Cardiac atrium fibroblast (primary cell): ENCODE results near the gene GARIN5B. TPM values are rescaled to one million over a fixed set of nuclear protein-coding genes. Genes with fewer than 3 reads are reported as not detected.

Source experiments
- total RNA-seq: library from RNA; depleted of rRNA; stranded (reverse); fragments of >200 nt; gene quantifications from 2 replicates; pipeline ENCODE4 v1.2.3, GENCODE V29; 2015

Gene GARIN5B
- total RNA-seq, result not detected in 2 replicates

DNA sequence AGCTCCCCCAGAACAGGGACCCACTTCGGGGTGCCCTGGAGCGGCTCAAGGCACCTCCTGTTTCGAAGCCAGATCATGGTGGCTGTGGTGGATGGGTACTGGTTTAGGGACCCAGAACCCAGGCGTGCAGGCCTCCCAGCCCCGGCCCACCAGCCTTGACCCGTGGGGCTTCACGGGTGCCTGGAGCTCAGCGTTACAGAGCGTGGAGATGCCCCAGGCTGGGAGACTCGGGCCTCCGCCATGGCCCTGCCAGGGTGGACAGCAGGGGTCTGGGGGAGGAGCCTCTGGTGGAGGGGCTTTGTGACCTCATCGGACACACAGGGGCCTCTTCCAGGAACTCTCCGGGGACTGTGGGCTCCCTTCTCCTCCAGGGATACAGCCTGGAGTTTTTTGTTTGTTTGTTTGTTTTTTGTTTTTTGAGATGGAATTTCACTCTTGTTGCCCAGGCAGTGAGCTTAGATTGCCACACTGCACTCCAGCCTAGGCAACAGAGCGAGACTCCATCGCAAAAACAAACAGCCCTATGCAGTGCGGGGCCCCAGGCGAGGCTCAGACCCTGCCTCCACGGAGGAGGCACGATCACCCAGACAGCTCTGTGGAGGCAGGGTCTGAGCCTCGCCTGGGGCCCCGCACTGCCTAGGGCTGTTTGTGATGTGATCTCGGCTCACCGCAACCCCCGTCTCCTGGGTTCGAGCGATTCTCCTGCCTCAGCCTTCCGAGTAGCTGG, at the start of gene GARIN5B:
GARIN5B (minus strand) TSS at position 271 of the 727 bp plus-strand sequence; CDS start at position 77, 194 bp downstream.

DNA sequence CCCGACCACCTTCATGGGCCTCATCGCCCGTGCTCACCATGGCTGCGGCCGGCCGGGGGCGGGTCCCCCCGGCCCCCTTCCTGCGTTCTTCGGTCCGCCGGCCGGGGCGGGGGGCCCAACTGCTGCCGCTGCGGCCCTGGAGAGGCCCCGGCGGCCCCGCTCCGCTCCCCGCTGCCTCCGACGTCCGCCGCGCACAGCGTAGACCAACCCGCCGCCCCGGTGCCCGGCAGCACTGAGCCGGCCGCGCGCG, 44.4 kb upstream of the GARIN5B start, which contains the start of gene UBE2S:
UBE2S (minus strand) TSS at position 239 of the 250 bp plus-strand sequence; CDS start at position 40, 199 bp downstream.

DNA sequence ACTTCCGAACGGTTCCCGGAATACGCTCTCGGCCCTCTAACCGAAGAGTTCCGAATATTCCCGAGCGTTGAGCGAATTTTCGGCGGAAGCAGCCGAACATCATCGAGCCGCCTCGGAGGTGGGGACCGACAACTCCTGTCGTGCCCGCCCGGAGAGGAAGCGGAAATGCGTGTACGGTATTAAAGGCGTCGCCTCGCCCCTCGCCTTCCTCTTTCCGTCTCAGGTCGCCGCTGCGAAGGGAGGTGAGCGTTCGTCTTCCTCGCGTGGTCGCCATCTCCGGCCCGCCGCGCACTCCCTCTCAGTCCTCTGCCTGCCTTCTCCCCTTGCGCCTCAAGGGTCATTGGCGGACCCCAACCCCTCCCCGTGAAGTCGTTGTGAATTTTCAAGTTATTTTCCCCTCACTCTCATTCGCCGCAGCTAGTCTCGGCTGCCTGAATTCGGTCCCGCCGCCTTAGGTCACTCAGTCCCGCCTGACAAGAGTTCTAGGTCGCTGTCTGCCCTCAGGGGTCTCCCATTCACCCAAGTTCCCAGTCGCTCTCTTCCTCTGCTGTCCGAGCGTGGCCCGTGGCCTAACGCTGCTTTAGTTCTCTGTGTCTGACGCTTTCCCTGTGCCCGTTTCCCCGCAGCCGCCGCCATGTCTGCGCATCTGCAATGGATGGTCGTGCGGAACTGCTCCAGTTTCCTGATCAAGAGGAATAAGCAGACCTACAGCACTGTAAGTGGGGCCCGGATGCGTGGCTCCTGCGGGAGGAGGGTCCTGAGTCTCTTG, 22.8 kb upstream of the GARIN5B start, which contains the start of gene RPL28:
RPL28 (plus strand) TSS at position 209 of the 769 bp plus-strand sequence; CDS start at position 635, 426 bp downstream.

DNA sequence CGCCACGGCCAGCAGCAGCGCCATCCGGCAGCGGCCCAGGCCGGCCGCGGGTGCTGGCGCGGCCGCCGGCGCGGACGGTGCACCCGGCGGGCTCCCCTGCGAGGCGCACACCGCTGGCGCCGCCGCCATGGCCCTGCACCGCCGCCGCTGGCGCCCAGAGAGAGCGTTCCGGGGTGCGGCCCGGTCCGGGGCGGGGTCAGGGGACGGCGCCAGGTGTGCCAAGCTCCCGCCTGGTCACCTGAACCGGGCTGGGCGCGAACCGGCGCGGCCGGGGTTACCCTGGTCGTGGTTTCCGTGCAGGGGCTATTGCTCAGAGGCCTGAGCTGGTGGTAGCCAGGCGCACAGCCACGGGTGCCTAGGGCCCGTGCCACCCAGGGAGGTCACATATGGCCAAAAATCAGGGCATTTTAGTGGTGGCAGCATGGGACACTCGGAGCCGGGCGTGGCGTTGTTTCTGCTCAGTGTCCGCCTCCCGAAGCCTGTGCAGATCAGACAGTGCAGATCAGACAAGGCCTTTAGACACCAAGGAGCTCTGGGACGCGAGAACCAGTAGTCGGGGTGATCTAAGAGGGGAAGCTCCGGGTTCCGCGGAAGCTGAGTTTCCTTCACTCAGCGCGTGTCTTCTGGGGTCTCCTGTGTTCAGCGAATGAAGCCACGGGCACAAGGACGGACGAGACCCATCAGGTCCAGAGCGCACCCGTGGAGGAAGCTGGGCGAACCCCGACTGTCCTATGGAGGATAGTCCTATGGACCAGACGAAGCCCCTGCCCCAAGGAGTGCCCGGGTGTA, 21.3 kb upstream of the GARIN5B start, which contains the start of gene TMEM238:
TMEM238 (minus strand) TSS at position 162 of the 789 bp plus-strand sequence; CDS start at position 129, 33 bp downstream.

DNA sequence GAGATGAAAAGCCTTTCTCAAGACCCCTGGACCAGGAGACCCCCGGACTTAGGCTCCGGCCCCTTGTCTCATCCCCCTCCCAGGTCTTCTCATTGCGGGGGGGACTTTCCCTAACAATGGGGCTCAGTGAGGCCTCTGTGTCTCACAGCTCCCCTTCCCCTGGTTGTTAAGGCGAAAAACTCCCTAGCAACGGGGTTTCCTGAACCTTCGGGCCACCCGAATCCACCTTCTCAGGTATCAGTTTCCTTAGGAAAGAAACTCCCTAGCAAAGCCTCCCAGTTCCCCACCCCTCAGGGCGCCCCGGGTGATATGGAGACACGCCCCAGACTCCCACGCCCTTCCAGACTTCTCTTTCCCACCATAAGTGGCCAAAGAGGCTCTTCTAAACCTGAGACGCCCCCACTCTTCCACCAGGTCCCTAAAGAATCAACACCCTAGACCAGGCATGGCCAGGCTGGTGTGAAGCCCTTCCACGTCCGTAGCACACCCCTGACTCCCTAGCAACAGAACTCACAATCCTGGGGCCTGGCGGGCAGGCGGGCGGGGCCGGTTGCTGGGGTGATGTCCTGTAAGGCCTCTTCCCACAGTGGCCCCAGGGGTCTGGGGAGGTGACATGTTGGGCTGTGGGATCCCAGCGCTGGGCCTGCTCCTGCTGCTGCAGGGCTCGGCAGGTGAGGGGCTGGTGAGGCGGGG, 13.3 kb upstream of the GARIN5B start, which contains the start of gene TMEM190:
TMEM190 (plus strand) TSS at position 586 of the 693 bp plus-strand sequence; CDS start at position 614, 28 bp downstream.

DNA sequence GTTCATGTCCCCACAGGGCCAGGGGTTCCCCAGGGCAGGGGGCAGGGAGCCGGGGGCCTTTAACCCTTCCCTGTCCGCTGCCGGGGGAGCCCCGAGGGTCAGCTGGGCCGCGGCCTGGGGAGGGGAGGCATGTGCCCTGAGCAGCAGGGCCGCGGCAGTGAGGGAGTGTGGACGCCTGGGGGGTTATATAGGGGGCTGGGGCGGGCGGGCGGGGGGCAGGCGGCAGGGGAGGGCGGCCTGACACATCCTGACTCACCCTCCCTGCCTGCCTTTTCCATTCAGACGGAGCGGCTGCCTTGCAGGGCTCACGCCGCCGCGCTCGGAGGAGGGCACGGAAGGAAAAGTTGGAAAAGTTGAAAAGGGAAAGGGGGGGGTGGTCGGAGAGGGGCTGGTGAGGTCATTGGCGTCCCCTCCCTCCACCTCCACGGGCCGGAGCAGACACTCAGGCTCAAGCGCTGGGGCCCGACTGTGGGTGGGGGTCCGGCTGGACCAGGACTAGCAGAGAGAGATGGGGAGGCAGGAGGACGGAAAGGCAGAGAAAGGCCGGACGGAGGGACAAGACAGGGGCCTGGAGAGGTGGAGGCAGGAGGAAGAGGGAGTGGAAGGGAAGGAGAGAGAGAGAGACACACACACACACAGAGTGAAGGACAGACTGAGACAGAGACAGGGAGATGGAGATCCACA, 7.4 kb upstream of the GARIN5B start, which contains the start of gene IL11:
IL11 (minus strand) TSS at position 159 of the 684 bp plus-strand sequence; CDS start at position 6, 153 bp downstream.

DNA sequence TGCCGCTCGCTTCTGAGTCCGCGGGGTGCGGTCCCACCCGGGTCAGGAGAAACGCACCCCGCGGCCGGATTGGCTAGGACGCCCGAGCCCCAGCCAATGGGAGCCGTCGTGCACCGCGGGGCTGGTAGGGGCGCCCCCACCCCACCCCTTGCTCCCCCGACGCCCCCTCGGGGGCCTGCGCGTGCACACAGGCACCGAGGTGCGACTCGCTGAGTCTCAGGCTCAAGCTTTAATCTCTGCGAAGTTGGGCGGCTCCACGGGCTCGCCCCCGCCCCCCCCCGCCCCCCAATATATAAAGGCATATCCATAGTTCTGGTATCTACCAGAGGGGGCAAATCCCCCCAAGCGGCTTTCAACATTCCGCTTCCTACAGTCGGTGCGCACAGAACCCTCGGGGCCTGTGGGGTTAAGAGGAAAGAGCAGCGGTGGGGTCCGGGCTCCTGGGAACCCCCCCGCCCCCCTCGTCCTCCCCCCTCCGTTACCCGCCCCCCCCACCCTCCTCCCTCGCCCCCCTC, 8.3 kb downstream of the GARIN5B start, which contains the start of gene COX6B2:
COX6B2 (minus strand) TSS at position 22 of the 515 bp plus-strand sequence. CDS start 198 bp downstream, outside the sequence.

DNA sequence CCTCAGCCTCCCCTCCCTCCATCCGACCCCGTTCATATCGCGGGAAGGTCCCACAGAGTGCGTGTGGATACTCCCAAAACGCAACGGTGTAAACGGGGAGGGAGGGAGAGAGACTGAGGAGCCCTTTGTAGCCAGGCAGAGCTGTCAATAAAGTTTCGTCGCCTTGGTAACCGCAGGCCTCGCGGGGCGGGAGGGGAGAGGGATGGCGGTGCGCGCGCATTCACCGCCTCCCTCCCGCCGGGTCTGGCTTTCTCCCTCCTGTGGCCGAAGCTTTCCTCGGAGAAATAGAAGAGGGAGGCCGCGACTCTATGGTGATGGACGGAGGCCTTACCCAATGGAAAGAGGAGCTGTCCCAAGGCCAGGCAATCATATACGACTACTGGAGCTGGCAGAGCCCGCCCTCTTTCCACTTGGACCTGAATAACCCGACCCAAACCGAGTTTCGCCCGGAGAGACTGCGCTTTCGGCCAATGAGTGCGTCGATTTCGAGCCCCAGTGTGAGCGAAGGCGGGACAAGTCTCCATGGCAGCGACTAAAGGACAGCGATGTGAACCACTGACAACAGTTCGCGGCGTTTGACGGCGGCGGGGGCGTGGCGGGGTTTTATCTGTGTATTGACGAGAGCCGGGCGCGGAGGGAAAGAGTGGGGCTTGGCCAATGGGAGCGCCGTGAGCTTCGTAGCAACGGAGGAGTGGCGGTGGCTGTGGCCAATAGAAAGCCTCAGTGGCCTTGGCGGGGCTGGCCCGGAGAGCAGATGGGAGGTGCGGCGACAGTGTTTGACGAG, 23.8 kb downstream of the GARIN5B start, which contains the start of gene KMT5C:
KMT5C (plus strand) TSS at position 772 of the 784 bp plus-strand sequence. CDS start 2,061 bp downstream, outside the sequence.

DNA sequence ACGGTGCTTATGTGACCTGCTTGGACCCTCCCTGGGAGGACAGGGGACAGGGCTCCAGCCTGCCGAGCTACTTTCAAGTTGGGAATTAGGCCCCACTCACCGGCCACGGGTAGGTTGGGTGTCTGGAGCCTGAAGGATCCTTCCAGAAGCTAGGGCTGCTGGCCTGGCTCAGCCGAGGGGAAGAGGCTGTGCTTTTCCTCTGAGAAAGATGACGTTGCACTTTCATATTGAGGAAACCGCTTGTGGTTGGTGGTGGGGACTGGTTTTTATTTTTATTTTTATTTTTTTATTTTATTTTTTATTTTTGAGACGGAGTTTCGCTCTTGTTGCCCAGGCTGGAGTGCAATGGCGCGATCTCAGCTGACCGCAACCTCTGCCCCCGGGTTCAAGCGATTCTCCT, 37.9 kb downstream of the GARIN5B start, which contains the start of gene TMEM150B:
TMEM150B (minus strand) TSS at position 170 of the 400 bp plus-strand sequence. CDS start 4,305 bp downstream, outside the sequence.

Other genes starting within 250 kb of the GARIN5B start
- gene PPP1R12C, start 245.6 kb downstream of the GARIN5B start, total RNA-seq, result 58.6 and 82.5 TPM in 2 replicates
- gene TNNT1, start 214.1 kb downstream of the GARIN5B start, total RNA-seq, result 3.2 TPM in 1 of 2 replicates, not detected in the other
- gene TNNI3, start 205.5 kb downstream of the GARIN5B start, total RNA-seq, result not detected in 2 replicates
- gene DNAAF3, start 196.6 kb downstream of the GARIN5B start, total RNA-seq, result 7.3 and 8.8 TPM in 2 replicates
- 0.54 and 1.1 TPM in 2 replicates for gene SYT5, start 183.0 kb downstream of the GARIN5B start, total RNA-seq
- gene PTPRH, start 153.8 kb downstream of the GARIN5B start, total RNA-seq, result 4.2 and 5.3 TPM in 2 replicates
- gene TMEM86B, start 134.5 kb downstream of the GARIN5B start, total RNA-seq, result 0.18 and 2.3 TPM in 2 replicates
- gene PPP6R1, start 104.2 kb downstream of the GARIN5B start, total RNA-seq, result 29.1 and 42.4 TPM in 2 replicates
- 21.9 and 33.4 TPM in 2 replicates for gene HSPBP1, start 83.2 kb downstream of the GARIN5B start, total RNA-seq
- 6.1 and 10.2 TPM in 2 replicates for gene BRSK1, start 79.3 kb downstream of the GARIN5B start, total RNA-seq
- gene TMEM150B, start 37.9 kb downstream of the GARIN5B start, total RNA-seq, result not detected in 2 replicates
- gene KMT5C, start 23.4 kb downstream of the GARIN5B start, total RNA-seq, result 2.2 and 12.2 TPM in 2 replicates
- not detected in 2 replicates for gene COX6B2, start 8.5 kb downstream of the GARIN5B start, total RNA-seq
- 1.6 and 2.9 TPM in 2 replicates for gene IL11, start 7.2 kb upstream of the GARIN5B start, total RNA-seq
- gene TMEM190, start 13.6 kb upstream of the GARIN5B start, total RNA-seq, result not detected in 2 replicates
- not detected in 2 replicates for gene TMEM238, start 21.0 kb upstream of the GARIN5B start, total RNA-seq
- 461 and 521 TPM in 2 replicates for gene RPL28, start 22.7 kb upstream of the GARIN5B start, total RNA-seq
- gene UBE2S, start 44.5 kb upstream of the GARIN5B start, total RNA-seq, result 40.5 and 48.0 TPM in 2 replicates
- gene SHISA7, start 80.0 kb upstream of the GARIN5B start, total RNA-seq, result not detected in 2 replicates
- gene ISOC2, start 98.4 kb upstream of the GARIN5B start, total RNA-seq, result 94.4 and 116 TPM in 2 replicates
- gene C19orf85, start 101.5 kb upstream of the GARIN5B start, total RNA-seq, result not detected in 2 replicates
- 2.4 and 12.8 TPM in 2 replicates for gene ZNF628, start 113.4 kb upstream of the GARIN5B start, total RNA-seq
- 10.7 and 13.0 TPM in 2 replicates for gene NAT14, start 121.9 kb upstream of the GARIN5B start, total RNA-seq
- gene SSC5D, start 125.2 kb upstream of the GARIN5B start, total RNA-seq, result 7.0 and 7.9 TPM in 2 replicates
- not detected in 2 replicates for gene SBK2, start 173.9 kb upstream of the GARIN5B start, total RNA-seq
- gene SBK3, start 182.3 kb upstream of the GARIN5B start, total RNA-seq, result not detected in 2 replicates
- 4.5 and 6.5 TPM in 2 replicates for gene ZNF579, start 217.6 kb upstream of the GARIN5B start, total RNA-seq
- 2.6 and 7.6 TPM in 2 replicates for gene FIZ1, start 236.3 kb upstream of the GARIN5B start, total RNA-seq
- gene ZNF524, start 237.0 kb upstream of the GARIN5B start, total RNA-seq, result 5.4 and 8.1 TPM in 2 replicates
- gene ZNF865, start 242.4 kb upstream of the GARIN5B start, total RNA-seq, result 2.9 and 5.8 TPM in 2 replicates